Sigmoid colon (tissue), 7 donors: ENCODE results near the gene HADH. TPM values are rescaled to one million over a fixed set of nuclear protein-coding genes. Genes with fewer than 3 reads are reported as not detected.

Experiments used
- DNase-seq: peaks from one replicate; pipeline ENCODE4 v3.0.0-alpha.2; 2019
- H3K27ac ChIP-seq, 4 donors: fragments of 200-600 bp; sonication (generic); one replicate each; pipeline ENCODE4 v1.5.1; 2016 to 2019; ENCODE audit warnings: mild to moderate bottlenecking in 1 of 4
- H3K27me3 ChIP-seq, 3 donors: fragments of 200-600 bp; sonication (generic); one replicate each; pipeline ENCODE4 v1.5.1; 2019; ENCODE audit warnings: mild to moderate bottlenecking in 1 of 3
- H3K36me3 ChIP-seq, 4 donors: fragments of 200-600 bp; sonication (generic); one replicate each; pipeline ENCODE4 v1.5.1; 2016 to 2019
- H3K4me1 ChIP-seq, 4 donors: fragments of 200-600 bp; sonication (generic); one replicate each; pipeline ENCODE4 v1.5.1; 2017 to 2019
- H3K4me3 ChIP-seq, 4 donors: fragments of 200-600 bp; sonication (generic); one replicate each; pipeline ENCODE4 v1.5.1; 2017 to 2019; ENCODE audit warnings: mild to moderate bottlenecking in 2 of 4, moderate library complexity in 1 of 4
- H3K9me3 ChIP-seq, 4 donors: fragments of 200-600 bp in 3 of 4; sonication (generic) in 3 of 4; one replicate each; pipeline versions ENCODE4 v1.5.1 to v1.6.1; 2013 to 2019
- CTCF ChIP-seq, 4 experiments: fragments of 450-650 bp in 3 of 4; fragments of 200-600 bp in 1 of 4; IDR thresholded peaks; one replicate each; pipeline ENCODE4 v1.5.1; 2016 to 2019; ENCODE audit warnings: antibody characterized with exemption in 4 of 4, mild to moderate bottlenecking in 3 of 4, moderate library complexity in 2 of 4
- EP300 ChIP-seq, 4 donors: sonication (generic); formaldehyde crosslinking; IDR thresholded peaks; one replicate each; pipeline ENCODE4 v1.6.1; 2017; ENCODE audit warnings: antibody characterized with exemption in 4 of 4
- POLR2A ChIP-seq, 2 donors: fragments of 450-650 bp; IDR thresholded peaks; one replicate each; pipeline ENCODE4 v1.6.1; 2016; ENCODE audit warnings: antibody characterized with exemption in 2 of 2, mild to moderate bottlenecking in 2 of 2, moderate library complexity in 2 of 2
- POLR2AphosphoS5 ChIP-seq, 4 donors: sonication (generic); formaldehyde crosslinking; IDR thresholded peaks; one replicate each; pipeline ENCODE4 v1.6.1; 2017; ENCODE audit warnings: antibody characterized with exemption in 4 of 4
- WGBS, 2 donors: extraction: QIAGEN DNeasy Blood & Tissue Kit; methylation state at CpG; one replicate each; pipeline ENCODE4 v1.1.7; 2013; 5-methylcytosine and 5-hydroxymethylcytosine counted together
- intact Hi-C: fragments of 100-400 bp; cut with DNase I; formaldehyde crosslinking; loops from one replicate; pipeline ENCODE4 v1.15.1; 2023
- polyA plus RNA-seq, 3 donors: library from polyadenylated mRNA; stranded (reverse); fragments of 200-250 nt; gene quantifications; one replicate each; pipeline ENCODE4 v1.2.3, GENCODE V29; 2013
- total RNA-seq, 4 donors: library from RNA; depleted of rRNA; stranded (reverse); fragments of >200 nt; gene quantifications; one replicate each; pipeline ENCODE4 v1.1.0, GENCODE V29; 2016
- donor health status: healthy with polysubstance abuse.
- donor health status: Bipolar disorder and iron deficiency.
- donor health status: healthy.

Gene HADH
- total and polyA plus RNA-seq, 7 donors: 46.6 to 229 (median 99.6) TPM

DNA sequence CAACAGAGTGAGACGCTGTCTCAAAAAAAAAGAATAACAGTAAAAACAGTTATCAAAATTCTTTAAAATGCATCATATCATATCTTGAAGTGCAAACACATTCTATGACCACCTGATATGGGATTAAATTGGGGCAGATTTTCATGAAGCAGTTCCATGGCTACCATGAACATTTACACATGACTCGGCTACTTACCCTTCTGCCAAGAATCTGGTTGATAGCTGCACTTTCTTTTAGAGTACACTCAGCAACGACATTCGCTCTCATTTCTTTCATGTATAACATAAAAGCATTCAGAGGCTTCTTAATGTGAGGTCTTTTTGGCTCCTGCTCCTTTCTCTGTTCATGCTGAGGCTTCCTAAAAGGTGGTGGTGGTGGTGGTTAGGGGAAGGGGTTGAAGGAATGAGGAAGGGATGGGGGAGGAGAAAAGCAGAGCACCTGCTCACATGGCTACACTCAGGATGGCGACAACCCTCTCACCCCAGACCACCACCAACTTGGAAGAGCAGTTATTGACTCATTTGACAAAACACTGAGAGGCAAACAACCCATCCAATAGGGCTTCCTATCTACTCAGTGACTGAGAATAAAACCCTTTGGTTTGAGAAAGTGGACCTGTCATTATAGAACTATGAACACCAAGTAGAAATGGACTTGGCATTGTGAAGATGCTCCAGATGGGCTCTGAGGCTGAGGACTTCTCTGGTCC, 88.5 kb downstream of the HADH start:
- WGBS, 2 donors: 73 to 80% methylated on average over 5 of the region's 5 CpGs
- H3K4me3 ChIP-seq: no peak overlapping the region
- no peak for DNase-seq
- H3K4me1 ChIP-seq: no peaks in the 10 kb centered on the region
- intact Hi-C loops: no loop called here
- H3K36me3 ChIP-seq: no peaks in the 10 kb centered on the region
- no peak overlapping the region for H3K27ac ChIP-seq
- no peaks in the 10 kb centered on the region for H3K9me3 ChIP-seq
- no peaks in the 10 kb centered on the region for H3K27me3 ChIP-seq
- TF ChIP-seq POLR2A (IDR thresholded peaks at IDR 0.05): no peak
- TF ChIP-seq CTCF (IDR thresholded peaks at IDR 0.05): no peak
- TF ChIP-seq POLR2AphosphoS5 (IDR thresholded peaks at IDR 0.05): no peak
- no peak for TF ChIP-seq EP300 (IDR thresholded peaks at IDR 0.05)

- no peaks in the 10 kb centered on the region for H3K36me3 ChIP-seq
- 76 to 91% methylated on average over 10 of the region's 10 CpGs for WGBS, 2 donors
Observed at GRCh38 chr4:108080747-108081146, 91.1 kb downstream of the HADH start.

GRCh38 chr4:108081256-108081655, 91.6 kb downstream of the HADH start:
- no peak overlapping the region for H3K4me3 ChIP-seq
- no peaks in the 10 kb centered on the region for H3K9me3 ChIP-seq
- no peaks in the 10 kb centered on the region for H3K36me3 ChIP-seq
- intact Hi-C loops: no loop called here
- TF ChIP-seq POLR2AphosphoS5 (IDR thresholded peaks at IDR 0.05): no peak
- no peak for TF ChIP-seq POLR2A (IDR thresholded peaks at IDR 0.05)
- no peak for TF ChIP-seq CTCF (IDR thresholded peaks at IDR 0.05)
- no peak for TF ChIP-seq EP300 (IDR thresholded peaks at IDR 0.05)
- WGBS, 2 donors: 90 to 93% methylated on average over 16 of the region's 16 CpGs
- no peaks in the 10 kb centered on the region for H3K4me1 ChIP-seq
- no peak overlapping the region for H3K27ac ChIP-seq
- no peak for DNase-seq
- H3K27me3 ChIP-seq: no peaks in the 10 kb centered on the region

More at GRCh38 chr4:108080747-108081146, 91.1 kb downstream of the HADH start:
- intact Hi-C loops: no loop called here
- no peaks in the 10 kb centered on the region for H3K4me1 ChIP-seq
- no peak overlapping the region for H3K4me3 ChIP-seq
- no peak for TF ChIP-seq POLR2AphosphoS5 (IDR thresholded peaks at IDR 0.05)
- no peak for TF ChIP-seq POLR2A (IDR thresholded peaks at IDR 0.05)
- no peak for TF ChIP-seq EP300 (IDR thresholded peaks at IDR 0.05)
- TF ChIP-seq CTCF (IDR thresholded peaks at IDR 0.05): no peak
- H3K27ac ChIP-seq: no peak overlapping the region
- no peak for DNase-seq
- H3K27me3 ChIP-seq: no peaks in the 10 kb centered on the region
- H3K9me3 ChIP-seq: no peaks in the 10 kb centered on the region

Other genes starting within 250 kb of the HADH start
- 100 to 1,000 TPM; 101 to 204 (median 147) TPM for gene SGMS2, start 165.0 kb upstream of the HADH start, total RNA-seq
- gene SGMS2, start 165.0 kb upstream of the HADH start, polyA plus RNA-seq: 1 to 10 TPM; 3.0 to 6.3 (median 4.2) TPM
- gene CYP2U1, start 58.3 kb upstream of the HADH start, total RNA-seq: 10 to 100 TPM; 11.9 to 16.1 (median 15.2) TPM
- gene CYP2U1, start 58.3 kb upstream of the HADH start, polyA plus RNA-seq: 1 to 10 TPM in 2 of 3 donors, under 1 TPM in 1; 0.69 to 3.0 (median 1.2) TPM
- gene LEF1, start 179.0 kb downstream of the HADH start, total RNA-seq: 1 to 10 TPM in 3 of 4 donors, under 1 TPM in 1; 0.83 to 3.3 (median 3.2) TPM
- gene LEF1, start 179.0 kb downstream of the HADH start, polyA plus RNA-seq: 10 to 100 TPM in 1 of 3 donors, 1 to 10 TPM in 1, not detected in 1; 2.3 to 25.3 TPM